ENCODE data around the gene MCTP1.

GRCh38 chr5:94807985-94808384 lies 476.9 kb downstream of the MCTP1 start:
- TF ChIP-seq CTCF (IDR thresholded peaks at IDR 0.05; ENCODE audit: low read depth, low read length, poor library complexity, severe bottlenecking), result no peak
- TF ChIP-seq EZH2phosphoT487 (IDR thresholded peaks at IDR 0.05; ENCODE audit: borderline replicate concordance, low read length), result no peak
